ENCODE data around the gene SCNN1A. TPM values are rescaled to one million over a fixed set of nuclear protein-coding genes. Genes with fewer than 3 reads are reported as not detected.

Gene SCNN1A
- total RNA-seq, 1 experiment from 2014 or later = 2.9 TPM

DNA sequence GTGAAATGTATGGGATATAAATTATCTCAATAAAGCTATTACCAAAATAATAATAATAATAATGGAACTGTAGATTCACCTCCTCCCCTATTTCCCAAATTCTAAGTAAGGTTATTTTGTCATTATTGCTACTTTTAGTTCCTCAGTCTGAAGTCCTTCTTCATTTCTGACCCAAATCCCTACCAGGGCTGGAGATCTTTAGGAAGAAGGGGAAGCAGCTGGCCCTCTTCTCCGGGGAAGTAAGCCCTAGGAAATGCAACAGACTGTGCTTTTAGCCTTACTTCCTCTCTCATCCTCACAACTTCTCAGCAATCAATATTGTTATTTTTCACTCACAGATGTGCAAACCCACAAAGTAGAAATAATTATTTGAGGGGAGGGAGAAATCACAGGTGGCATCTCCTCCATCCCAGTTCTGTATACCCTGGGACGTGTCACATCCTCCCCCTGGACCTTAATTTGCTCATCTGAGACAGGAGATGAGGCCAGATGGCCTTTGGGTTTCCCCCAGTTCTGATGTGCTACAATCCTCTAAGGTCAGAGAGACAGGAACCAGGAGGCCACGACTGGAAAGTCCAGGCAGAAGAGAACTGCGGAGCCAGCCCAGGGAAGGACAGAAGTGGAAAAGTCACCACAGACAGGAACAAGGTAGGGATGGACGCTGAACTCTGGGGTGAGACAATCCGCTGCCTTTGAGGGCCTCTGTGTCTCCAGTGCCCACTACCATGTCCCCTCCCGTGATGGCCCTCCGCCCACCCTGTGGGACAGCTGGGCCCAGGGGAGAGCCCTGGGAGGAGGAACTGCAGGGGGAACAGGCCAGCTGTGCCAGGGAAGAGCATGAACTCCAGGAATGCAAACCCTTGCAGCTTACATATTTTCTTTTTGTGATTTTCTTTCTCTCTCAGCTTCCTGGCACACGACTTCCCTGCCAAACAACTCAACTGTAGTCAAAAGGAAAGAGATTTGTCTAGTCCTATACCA lies 22.9 kb downstream of the SCNN1A start:
- ATAC-seq = no peak
- Histone ChIP-seq H3K27ac (ENCODE audit: low read length) (no peak overlapping the region), H3K27me3 (ENCODE audit: low read length) (no peaks in the 10 kb centered on the region), H3K4me3 (ENCODE audit: low read length) (no peak overlapping the region), H3K36me3 (ENCODE audit: low read depth, low read length) (no peaks in the 10 kb centered on the region), H3K4me1 (ENCODE audit: insufficient read depth, low read length) (no peaks in the 10 kb centered on the region), H3K4me2 (ENCODE audit: low read length) (no peak overlapping the region), H3K9ac (ENCODE audit: low read length) (no peak overlapping the region), H3K9me2 (replicated peaks; ENCODE audit: low read length) (no peaks in the 10 kb centered on the region), H3K79me2 (ENCODE audit: low read length) (no peaks in the 10 kb centered on the region), H3K9me3 (ENCODE audit: low read length) (no peaks in the 10 kb centered on the region), H3F3A (ENCODE audit: low read length, unreplicated experiment) (no peaks in the 10 kb centered on the region), H4K20me1 (ENCODE audit: low read length) (no peaks in the 10 kb centered on the region), H2AFZ (ENCODE audit: low read length) (no peak overlapping the region)
- DNase-seq = no peak
- no peak for TF ChIP-seq EZH2 (IDR thresholded peaks at IDR 0.05; ENCODE audit: low read length, unreplicated experiment)
- TF ChIP-seq, protein P1, sequence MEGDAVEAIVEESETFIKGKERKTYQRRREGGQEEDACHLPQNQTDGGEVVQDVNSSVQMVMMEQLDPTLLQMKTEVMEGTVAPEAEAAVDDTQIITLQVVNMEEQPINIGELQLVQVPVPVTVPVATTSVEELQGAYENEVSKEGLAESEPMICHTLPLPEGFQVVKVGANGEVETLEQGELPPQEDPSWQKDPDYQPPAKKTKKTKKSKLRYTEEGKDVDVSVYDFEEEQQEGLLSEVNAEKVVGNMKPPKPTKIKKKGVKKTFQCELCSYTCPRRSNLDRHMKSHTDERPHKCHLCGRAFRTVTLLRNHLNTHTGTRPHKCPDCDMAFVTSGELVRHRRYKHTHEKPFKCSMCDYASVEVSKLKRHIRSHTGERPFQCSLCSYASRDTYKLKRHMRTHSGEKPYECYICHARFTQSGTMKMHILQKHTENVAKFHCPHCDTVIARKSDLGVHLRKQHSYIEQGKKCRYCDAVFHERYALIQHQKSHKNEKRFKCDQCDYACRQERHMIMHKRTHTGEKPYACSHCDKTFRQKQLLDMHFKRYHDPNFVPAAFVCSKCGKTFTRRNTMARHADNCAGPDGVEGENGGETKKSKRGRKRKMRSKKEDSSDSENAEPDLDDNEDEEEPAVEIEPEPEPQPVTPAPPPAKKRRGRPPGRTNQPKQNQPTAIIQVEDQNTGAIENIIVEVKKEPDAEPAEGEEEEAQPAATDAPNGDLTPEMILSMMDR (conservative IDR thresholded peaks at IDR 0.05; ENCODE audit: low read depth, low read length) = no peak
- TF ChIP-seq EZH2phosphoT487 (IDR thresholded peaks at IDR 0.05; ENCODE audit: borderline replicate concordance, low read length) = no peak
- ChIA-PET POLR2A (ENCODE audit: unreplicated experiment) (no interaction called here), CTCF (no interaction called here)
- intact Hi-C loops (cut with micrococcal nuclease) = no loop called here
- no TSS peak for BruUV-seq (replicated peaks)

DNA sequence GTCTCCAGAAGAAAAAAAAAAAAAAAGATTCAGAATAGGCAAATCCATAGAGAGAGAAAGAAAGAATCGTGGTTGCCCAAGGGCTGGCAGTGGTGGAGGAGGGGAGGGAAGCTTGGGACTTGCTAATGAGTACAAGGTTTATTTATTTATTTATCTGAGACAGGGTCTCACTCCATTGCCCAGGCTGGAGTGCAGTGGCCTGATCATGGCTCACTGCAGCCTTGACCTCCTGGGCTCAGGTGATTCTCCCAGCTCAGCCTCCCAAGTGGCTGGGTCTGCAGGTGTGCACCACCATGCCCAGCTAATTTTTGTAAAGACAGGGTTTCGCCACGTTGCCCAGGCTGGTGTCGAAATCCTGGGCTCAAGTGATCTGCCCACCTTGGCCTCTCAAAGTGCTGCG lies 23.7 kb downstream of the SCNN1A start:
- Histone ChIP-seq H3K9me3 (ENCODE audit: low read length) (no peaks in the 10 kb centered on the region), H3K79me2 (ENCODE audit: low read length) (no peaks in the 10 kb centered on the region), H3K27ac (ENCODE audit: low read length) (no peak overlapping the region), H3K9me2 (replicated peaks; ENCODE audit: low read length) (no peaks in the 10 kb centered on the region), H3K4me3 (ENCODE audit: low read length) (no peak overlapping the region), H3K9ac (ENCODE audit: low read length) (no peak overlapping the region), H3K36me3 (ENCODE audit: low read depth, low read length) (no peaks in the 10 kb centered on the region), H3K4me2 (ENCODE audit: low read length) (no peak overlapping the region), H2AFZ (ENCODE audit: low read length) (no peak overlapping the region), H3K4me1 (ENCODE audit: insufficient read depth, low read length) (no peaks in the 10 kb centered on the region), H4K20me1 (ENCODE audit: low read length) (no peaks in the 10 kb centered on the region), H3K27me3 (ENCODE audit: low read length) (no peaks in the 10 kb centered on the region), H3F3A (ENCODE audit: low read length, unreplicated experiment) (no peaks in the 10 kb centered on the region)
- TF ChIP-seq EZH2 (IDR thresholded peaks at IDR 0.05; ENCODE audit: low read length, unreplicated experiment) = no peak
- no peak for TF ChIP-seq EZH2phosphoT487 (IDR thresholded peaks at IDR 0.05; ENCODE audit: borderline replicate concordance, low read length)
- TF ChIP-seq, protein P1 (conservative IDR thresholded peaks at IDR 0.05; ENCODE audit: low read depth, low read length) = no peak
- CTCF ChIA-PET = no interaction called here
- POLR2A ChIA-PET (ENCODE audit: unreplicated experiment) = no interaction called here
- intact Hi-C loops (cut with micrococcal nuclease) = no loop called here
- DNase-seq = no peak
- no peak for ATAC-seq
- no TSS peak for BruUV-seq (replicated peaks)

All from PC-3 (cell line).